ENCODE results near the gene GNG4. TPM values are rescaled to one million over a fixed set of nuclear protein-coding genes. Genes with fewer than 3 reads are reported as not detected.

The GNG4 gene
- total and polyA plus RNA-seq, 2 donors (not counting 1 experiment from before 2014, with no cell fraction given): under 0.01 to 0.06 TPM

DNA sequence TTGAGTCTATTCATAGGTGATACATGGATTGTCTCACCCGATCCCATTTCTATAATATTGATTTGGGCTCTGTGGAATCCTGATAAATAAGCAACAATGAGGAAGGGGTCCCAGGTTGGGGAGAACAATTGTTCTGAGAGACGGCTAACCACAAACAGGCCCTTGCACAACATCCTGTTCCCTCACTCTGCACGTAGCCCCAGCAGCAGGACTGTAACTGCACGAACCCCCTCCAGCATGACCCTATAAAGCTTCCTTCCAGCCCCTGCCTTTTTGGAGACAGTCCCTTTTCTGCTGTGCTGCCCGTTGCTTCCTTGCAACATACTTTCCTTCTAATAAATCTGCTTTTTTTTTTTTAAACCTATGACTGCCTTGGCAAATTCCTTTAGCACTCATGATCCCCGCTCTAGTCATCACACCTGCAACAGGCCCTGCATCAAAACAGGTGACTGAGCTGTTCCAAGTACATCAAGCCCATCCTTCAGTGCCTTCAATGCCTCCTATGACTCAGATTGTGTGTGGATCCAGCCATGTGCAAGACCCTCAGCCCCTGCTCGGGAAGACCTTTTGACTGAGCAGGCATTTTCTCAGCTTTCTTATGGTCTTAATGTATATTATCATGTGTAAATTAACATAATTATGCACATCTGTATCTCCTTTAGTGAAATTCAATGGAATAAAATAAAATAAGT is 81.6 kb downstream of the GNG4 start:
- Histone ChIP-seq H3K9me3 (ENCODE audit: control insufficient read depth, insufficient read depth, low read depth, low read length) (no peaks in the 10 kb centered on the region), H2AFZ (ENCODE audit: low read length) (no peak overlapping the region), H3K79me2 (ENCODE audit: control insufficient read depth, insufficient read depth, low read length) (no peaks in the 10 kb centered on the region), H3K27ac (ENCODE audit: insufficient read depth, low read length) (no peak overlapping the region), H3K4me3 (replicated peaks in 1 of 4; ENCODE audit: control extremely low read depth in 1 of 4, insufficient read depth in 1 of 4, low read depth in 3 of 4, low read length in 4 of 4) (no peak overlapping the region), H3K9ac (ENCODE audit: insufficient read depth, low read length) (no peak overlapping the region), H3K4me2 (ENCODE audit: extremely low read depth, insufficient read depth, low read length) (no peak overlapping the region), H3K4me1 (ENCODE audit: control insufficient read depth, extremely low read depth, insufficient read depth, low read length) (no peaks in the 10 kb centered on the region), H3K36me3 (ENCODE audit: control insufficient read depth, insufficient read depth, low read length) (no peaks in the 10 kb centered on the region), H4K20me1 (ENCODE audit: control insufficient read depth, extremely low read depth, insufficient read depth, low read length) (no peaks in the 10 kb centered on the region), H3K27me3 (ENCODE audit: control insufficient read depth, insufficient read depth, low read length) (no peaks in the 10 kb centered on the region)
- no peak for DNase-seq (ENCODE audit: low read depth in 2 of 2)
- TF ChIP-seq, protein P1, sequence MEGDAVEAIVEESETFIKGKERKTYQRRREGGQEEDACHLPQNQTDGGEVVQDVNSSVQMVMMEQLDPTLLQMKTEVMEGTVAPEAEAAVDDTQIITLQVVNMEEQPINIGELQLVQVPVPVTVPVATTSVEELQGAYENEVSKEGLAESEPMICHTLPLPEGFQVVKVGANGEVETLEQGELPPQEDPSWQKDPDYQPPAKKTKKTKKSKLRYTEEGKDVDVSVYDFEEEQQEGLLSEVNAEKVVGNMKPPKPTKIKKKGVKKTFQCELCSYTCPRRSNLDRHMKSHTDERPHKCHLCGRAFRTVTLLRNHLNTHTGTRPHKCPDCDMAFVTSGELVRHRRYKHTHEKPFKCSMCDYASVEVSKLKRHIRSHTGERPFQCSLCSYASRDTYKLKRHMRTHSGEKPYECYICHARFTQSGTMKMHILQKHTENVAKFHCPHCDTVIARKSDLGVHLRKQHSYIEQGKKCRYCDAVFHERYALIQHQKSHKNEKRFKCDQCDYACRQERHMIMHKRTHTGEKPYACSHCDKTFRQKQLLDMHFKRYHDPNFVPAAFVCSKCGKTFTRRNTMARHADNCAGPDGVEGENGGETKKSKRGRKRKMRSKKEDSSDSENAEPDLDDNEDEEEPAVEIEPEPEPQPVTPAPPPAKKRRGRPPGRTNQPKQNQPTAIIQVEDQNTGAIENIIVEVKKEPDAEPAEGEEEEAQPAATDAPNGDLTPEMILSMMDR (conservative IDR thresholded peaks at IDR 0.05 in 1 of 2, IDR thresholded peaks at IDR 0.05 in 1 of 2; ENCODE audit: low read depth in 1 of 2, low read length in 2 of 2): no peak
- no peak for TF ChIP-seq EZH2 (IDR thresholded peaks at IDR 0.05; ENCODE audit: low read length, missing control alignments)

DNA sequence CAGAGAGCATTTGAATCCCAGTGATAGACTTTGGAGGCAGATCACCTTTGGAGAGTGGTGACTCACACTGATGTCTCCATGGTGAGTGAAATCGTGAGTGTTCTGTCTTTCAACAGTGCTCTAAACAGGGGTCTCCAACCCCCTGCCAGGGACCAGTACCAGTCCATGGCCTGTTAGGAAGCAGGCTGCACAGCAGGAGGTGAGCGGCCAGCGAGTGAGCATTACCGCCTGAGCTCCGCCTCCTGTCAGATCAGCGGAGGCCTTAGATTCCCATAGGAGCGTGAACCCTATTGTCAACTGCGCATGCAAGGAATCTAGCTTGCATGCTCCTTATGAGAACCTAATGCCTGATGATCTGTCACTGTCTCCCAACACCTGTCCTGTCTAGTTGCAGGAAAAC is 83.5 kb downstream of the GNG4 start:
- Histone ChIP-seq H2AFZ (ENCODE audit: low read length) (no peak overlapping the region), H3K9ac (ENCODE audit: insufficient read depth, low read length) (no peak overlapping the region)

DNA sequence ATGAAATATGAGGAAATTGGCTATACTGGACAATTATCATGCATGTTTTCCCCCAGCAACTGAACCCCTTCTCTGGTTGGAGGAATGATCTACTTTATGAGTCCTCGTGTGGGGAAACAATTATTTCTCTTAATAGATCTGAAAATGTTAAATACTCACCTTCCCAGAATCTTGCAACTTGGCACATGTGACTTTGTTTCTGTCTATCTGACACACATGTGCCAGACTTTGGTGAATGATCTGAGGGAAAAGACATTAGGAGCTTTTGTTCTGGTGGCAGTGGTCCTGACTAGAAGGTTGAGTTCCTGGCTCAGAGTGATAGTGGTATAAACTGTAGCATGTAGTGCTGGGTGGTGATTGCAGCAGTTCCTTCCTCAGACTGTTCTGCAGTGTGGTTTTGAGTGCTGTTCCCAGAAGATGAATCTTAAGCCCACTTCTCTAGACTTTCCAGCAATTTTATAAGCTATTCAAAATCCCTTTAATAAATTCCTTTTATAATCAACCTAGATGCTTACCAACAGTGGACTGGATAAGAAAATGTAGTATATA is 86.0 kb downstream of the GNG4 start:
- Histone ChIP-seq H3K79me2 (ENCODE audit: control insufficient read depth, insufficient read depth, low read length) (no peaks in the 10 kb centered on the region), H3K9ac (ENCODE audit: insufficient read depth, low read length) (no peak overlapping the region), H3K36me3 (ENCODE audit: control insufficient read depth, insufficient read depth, low read length) (no peaks in the 10 kb centered on the region), H4K20me1 (ENCODE audit: control insufficient read depth, extremely low read depth, insufficient read depth, low read length) (no peaks in the 10 kb centered on the region), H3K4me3 (replicated peaks in 1 of 4; ENCODE audit: control extremely low read depth in 1 of 4, insufficient read depth in 1 of 4, low read depth in 3 of 4, low read length in 4 of 4) (no peak overlapping the region), H3K4me2 (ENCODE audit: extremely low read depth, insufficient read depth, low read length) (no peak overlapping the region), H2AFZ (ENCODE audit: low read length) (no peak overlapping the region), H3K27me3 (ENCODE audit: control insufficient read depth, insufficient read depth, low read length) (no peaks in the 10 kb centered on the region), H3K27ac (ENCODE audit: insufficient read depth, low read length) (no peak overlapping the region), H3K9me3 (ENCODE audit: control insufficient read depth, insufficient read depth, low read depth, low read length) (no peaks in the 10 kb centered on the region), H3K4me1 (ENCODE audit: control insufficient read depth, extremely low read depth, insufficient read depth, low read length) (no peaks in the 10 kb centered on the region)
- TF ChIP-seq, protein P1 (conservative IDR thresholded peaks at IDR 0.05 in 1 of 2, IDR thresholded peaks at IDR 0.05 in 1 of 2; ENCODE audit: low read depth in 1 of 2, low read length in 2 of 2): no peak
- TF ChIP-seq EZH2 (IDR thresholded peaks at IDR 0.05; ENCODE audit: low read length, missing control alignments): no peak
- no peak for DNase-seq (ENCODE audit: low read depth in 2 of 2)

More for the DNA sequence above, 83.5 kb downstream of the GNG4 start:
- no peaks in the 10 kb centered on the region for H3K4me1 ChIP-seq (ENCODE audit: control insufficient read depth, extremely low read depth, insufficient read depth, low read length)
- H3K27ac ChIP-seq (ENCODE audit: insufficient read depth, low read length): no peak overlapping the region
- H3K4me2 ChIP-seq (ENCODE audit: extremely low read depth, insufficient read depth, low read length): no peak overlapping the region
- no peak overlapping the region for H3K4me3 ChIP-seq (replicated peaks in 1 of 4; ENCODE audit: control extremely low read depth in 1 of 4, insufficient read depth in 1 of 4, low read depth in 3 of 4, low read length in 4 of 4)
- H3K9me3 ChIP-seq (ENCODE audit: control insufficient read depth, insufficient read depth, low read depth, low read length): no peaks in the 10 kb centered on the region
- H3K36me3 ChIP-seq (ENCODE audit: control insufficient read depth, insufficient read depth, low read length): no peaks in the 10 kb centered on the region
- TF ChIP-seq, protein P1 (conservative IDR thresholded peaks at IDR 0.05 in 1 of 2, IDR thresholded peaks at IDR 0.05 in 1 of 2; ENCODE audit: low read depth in 1 of 2, low read length in 2 of 2): no peak
- no peak for TF ChIP-seq EZH2 (IDR thresholded peaks at IDR 0.05; ENCODE audit: low read length, missing control alignments)
- H3K27me3 ChIP-seq (ENCODE audit: control insufficient read depth, insufficient read depth, low read length): no peaks in the 10 kb centered on the region
- H3K79me2 ChIP-seq (ENCODE audit: control insufficient read depth, insufficient read depth, low read length): no peaks in the 10 kb centered on the region
- DNase-seq (ENCODE audit: low read depth in 2 of 2): no peak
- no peaks in the 10 kb centered on the region for H4K20me1 ChIP-seq (ENCODE audit: control insufficient read depth, extremely low read depth, insufficient read depth, low read length)
